NCI-H526 (cell line): Measurements from ENCODE around the gene LRRC32.
"Not testable (repeated sequence)": the region's sequence is repeated elsewhere in the genome, so short reads cannot be mapped to it uniquely, and the experiment has no call there.

ENCODE experiments used
- DNase-seq, 2 experiments: peaks; one replicate each; lab custom pipeline; 2025; lab: John Stamatoyannopoulos, UW

Gene LRRC32

GRCh38 chr11:76610871-76611475 lies 59.6 kb downstream of the LRRC32 start:
- DNase-seq = no peak

GRCh38 chr11:76610371-76610770 lies 60.2 kb downstream of the LRRC32 start:
- DNase-seq = no peak

GRCh38 chr11:76609736-76610370 lies 60.7 kb downstream of the LRRC32 start:
- no peak for DNase-seq

- DNase-seq = not testable (repeated sequence)
Measured at GRCh38 chr11:76608879-76609460, 61.6 kb downstream of the LRRC32 start.

GRCh38 chr11:76608228-76608627 lies 62.3 kb downstream of the LRRC32 start:
- not testable (repeated sequence) for DNase-seq
